Psoas muscle (tissue), 8 donors: ENCODE results near the gene AGAP3. TPM values are rescaled to one million over a fixed set of nuclear protein-coding genes. Genes with fewer than 3 reads are reported as not detected.

Experiments used
- ATAC-seq, 4 donors: fragments of 200-7000 bp; cut with Tn5 transposase; one replicate each; pipeline ENCODE4 v1.9.1; 2020; ENCODE audit warnings: moderate library complexity in 3 of 4, mild to moderate bottlenecking in 2 of 4
- DNase-seq, 2 donors: peaks; one replicate each; pipeline ENCODE4 v3.0.0-alpha.2; 2020
- H3K27ac ChIP-seq: fragments of 200-600 bp; one replicate; pipeline ENCODE4 v1.8.0; 2022
- H3K27me3 ChIP-seq, 3 donors: fragments of 200-600 bp in 1 of 3; one replicate each; pipeline versions ENCODE4 v1.6.1 to v1.8.0; 2013 to 2022; ENCODE audit warnings: low read length in 2 of 3, mild to moderate bottlenecking in 2 of 3, moderate library complexity in 1 of 3; ENCODE audit not compliant: insufficient read depth in 3 of 3
- H3K36me3 ChIP-seq, 2 donors: fragments of 200-600 bp in 1 of 2; one replicate each; pipeline versions ENCODE4 v1.6.1 to v1.8.0; 2013 to 2022; ENCODE audit warnings: low read depth in 1 of 2, mild to moderate bottlenecking in 1 of 2, moderate library complexity in 1 of 2; ENCODE audit not compliant: insufficient read depth in 1 of 2
- H3K4me1 ChIP-seq: fragments of 200-600 bp; one replicate; pipeline ENCODE4 v1.8.0; 2022
- H3K4me3 ChIP-seq: fragments of 200-600 bp; one replicate; pipeline ENCODE4 v1.8.0; 2022; ENCODE audit warnings: mild to moderate bottlenecking
- H3K9me3 ChIP-seq: fragments of 200-600 bp; one replicate; pipeline ENCODE4 v1.8.0; 2022
- CTCF ChIP-seq: fragments of 200-600 bp; IDR thresholded peaks from one replicate; pipeline ENCODE4 v1.8.0; 2022; ENCODE audit warnings: antibody characterized with exemption
- WGBS, 3 donors: extraction: QIAGEN DNeasy Blood & Tissue Kit; methylation state at CpG; one replicate each; pipeline versions ENCODE4 v1.1.6 to v1.1.7; 2013; 5-methylcytosine and 5-hydroxymethylcytosine counted together
- intact Hi-C, 2 donors: fragments of 100-400 bp; cut with DNase I; formaldehyde crosslinking; loops; one replicate each; pipeline versions ENCODE4 v1.11.0 to v1.14.2; 2022
- polyA plus RNA-seq, 3 donors: library from polyadenylated mRNA; stranded (reverse); fragments of 200-250 nt; gene quantifications; one replicate each; pipeline ENCODE4 v1.2.3, GENCODE V29; 2013
- total RNA-seq, 4 donors: library from RNA; stranded (reverse); fragmentation: NEBNext Ultra II Directional in 2 of 4; extraction: Animal tissue kit (Norgen Biotek cat#: 25700) in 2 of 4; gene quantifications; one replicate each; pipeline versions ENCODE4 v1.2.1 to v1.2.4, GENCODE V29; 2021 to 2023
- donor health status: healthy with polysubstance abuse.
- donor health status: DM: no; HTN: no; CAD: no; lungs with moderate emphysema.
- donor health status: Bipolar disorder and iron deficiency.
- donor health status: healthy.
- donor health status: DM: yes; HTN: yes; CAD: no.
- donor health status: DM: no; HTN: no; CAD: no.
- donor health status: DM: no; HTN: no; CAD: no.
- donor health status: DM: yes; HTN: yes; CAD: no.

The AGAP3 gene
- total and polyA plus RNA-seq, 7 donors, result 38.4 to 75.3 (median 51.4) TPM

- WGBS, 3 donors, result 75 to 90% (median 83%) methylated on average over 8 of the region's 8 CpGs
- Histone ChIP-seq H3K4me3 (no peak overlapping the region), H3K9me3 (no peaks in the 10 kb centered on the region), H3K36me3 (peaks cover 0 to 59% of the 10 kb centered on the region in 2 donors), H3K27ac (no peak overlapping the region), H3K4me1 (peaks cover 20% of the 10 kb centered on the region), H3K27me3 (no peaks in the 10 kb centered on the region)
- DNase-seq (no peak), ATAC-seq (no peak)
- intact Hi-C loops, result loop anchor here in 1 of 2 donors (1.0 kb wide), 1 partner anchor 40 kb away; no protein-coding TSS in a partner anchor
- no peak for TF ChIP-seq CTCF
These were observed 42.4 kb downstream of the AGAP3 start for GRCh38 chr7:151128716-151129115.

GRCh38 chr7:151129117-151129959, 43.1 kb downstream of the AGAP3 start:
- peaks cover 16% of the 10 kb centered on the region for H3K4me1 ChIP-seq
- ATAC-seq, result no peak
- intact Hi-C loops, result no loop called here
- peaks cover 0 to 57% of the 10 kb centered on the region in 2 donors for H3K36me3 ChIP-seq
- no peaks in the 10 kb centered on the region for H3K9me3 ChIP-seq
- H3K27ac ChIP-seq, result no peak overlapping the region
- no peaks in the 10 kb centered on the region for H3K27me3 ChIP-seq
- 79 to 85% (median 81%) methylated on average over 26 to 28 of the region's 28 CpGs for WGBS, 3 donors
- TF ChIP-seq CTCF, result no peak
- DNase-seq, result peak in 1 of 2 donors; percentile 9
- H3K4me3 ChIP-seq, result no peak overlapping the region

GRCh38 chr7:151129960-151130591, 43.8 kb downstream of the AGAP3 start:
- peaks cover 12% of the 10 kb centered on the region for H3K4me1 ChIP-seq
- 83 to 91% (median 87%) methylated on average over 9 of the region's 9 CpGs for WGBS, 3 donors
- no peak overlapping the region for H3K27ac ChIP-seq
- no peaks in the 10 kb centered on the region for H3K9me3 ChIP-seq
- intact Hi-C loops, result no loop called here
- no peak overlapping the region for H3K4me3 ChIP-seq
- ATAC-seq (no peak), DNase-seq (no peak)
- H3K36me3 ChIP-seq, result peaks cover 0 to 57% of the 10 kb centered on the region in 2 donors
- no peaks in the 10 kb centered on the region for H3K27me3 ChIP-seq
- TF ChIP-seq CTCF, result no peak

GRCh38 chr7:151130741-151131157, 44.5 kb downstream of the AGAP3 start:
- ATAC-seq, result no peak
- Histone ChIP-seq H3K27ac (no peak overlapping the region), H3K27me3 (no peaks in the 10 kb centered on the region), H3K9me3 (no peaks in the 10 kb centered on the region), H3K4me3 (no peak overlapping the region), H3K36me3 (peaks cover 0 to 63% of the 10 kb centered on the region in 2 donors), H3K4me1 (peaks cover 5% of the 10 kb centered on the region)
- 85 to 92% (median 88%) methylated on average over 15 to 17 of the region's 17 CpGs for WGBS, 3 donors
- no peak for TF ChIP-seq CTCF
- peak; percentile 6 to 41 for DNase-seq
- intact Hi-C loops, result no loop called here
